Gastrocnemius medialis (tissue), 4 donors: ENCODE data around the gene TMIGD1.

Experiments
- CTCF ChIP-seq, 5 experiments: fragments of 450-650 bp in 3 of 5; fragments of 200-600 bp in 2 of 5; sonication (generic) in 2 of 5; IDR thresholded peaks in 4 of 5; conservative IDR thresholded peaks in 1 of 5; 1 replicate in 4 of 5; 2 replicates in 1 of 5; pipeline ENCODE4 v1.5.1; 2016 to 2019; ENCODE audit warnings: antibody characterized with exemption in 5 of 5, mild to moderate bottlenecking in 3 of 5, moderate library complexity in 3 of 5
- POLR2A ChIP-seq, 2 donors: fragments of 450-650 bp; IDR thresholded peaks; one replicate each; pipeline ENCODE4 v1.6.1; 2017; ENCODE audit warnings: antibody characterized with exemption in 2 of 2, mild to moderate bottlenecking in 2 of 2, moderate library complexity in 2 of 2

- no peak for TF ChIP-seq CTCF (IDR thresholded peaks at IDR 0.05 in 4 of 5, conservative IDR thresholded peaks at IDR 0.05 in 1 of 5)
- no peak for TF ChIP-seq POLR2A (IDR thresholded peaks at IDR 0.05)
These were observed 12.5 kb downstream of the TMIGD1 start for GRCh38 chr17:30321314-30321713.
